GM18868 (cell line): ENCODE results near the gene EFNA2.
"Not testable (repeated sequence)": the region's sequence is repeated elsewhere in the genome, so short reads cannot be mapped to it uniquely, and the experiment has no call there.

Experiments used
- ATAC-seq: cut with Tn5 transposase; IDR thresholded peaks from one replicate; pipeline ENCODE4 v1.9.1; 2021; ENCODE audit warnings: mild to moderate bottlenecking, moderate library complexity; ENCODE audit not compliant: unreplicated experiment

EFNA2 gene

GRCh38 chr19:1295169-1296012, 9.7 kb downstream of the EFNA2 start:
- ATAC-seq, result no peak

- ATAC-seq, result no peak
These were observed 10.4 kb downstream of the EFNA2 start for GRCh38 chr19:1296078-1296477.

- ATAC-seq, result no peak
These were observed 11.1 kb downstream of the EFNA2 start for GRCh38 chr19:1296575-1297271.

DNA sequence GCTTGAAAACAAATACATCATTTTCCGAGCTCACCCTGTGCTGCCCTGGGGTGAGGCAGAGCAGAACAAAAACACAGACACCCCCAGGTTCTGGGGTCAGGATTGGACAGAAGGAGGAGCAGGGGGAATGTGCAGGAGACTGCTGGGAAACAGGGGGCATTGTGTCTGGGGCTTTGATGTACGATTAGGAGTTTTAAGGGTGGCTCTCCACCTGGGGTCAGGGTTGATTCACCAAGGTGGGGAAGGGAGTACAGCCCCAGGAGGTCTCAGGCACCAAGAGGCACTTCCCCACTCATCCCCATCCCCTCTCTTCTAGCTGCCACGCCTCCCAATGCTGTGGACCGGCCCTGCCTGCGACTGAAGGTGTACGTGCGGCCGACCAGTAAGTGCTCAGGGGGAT, 12.6 kb downstream of the EFNA2 start:
- ATAC-seq, result no peak

DNA sequence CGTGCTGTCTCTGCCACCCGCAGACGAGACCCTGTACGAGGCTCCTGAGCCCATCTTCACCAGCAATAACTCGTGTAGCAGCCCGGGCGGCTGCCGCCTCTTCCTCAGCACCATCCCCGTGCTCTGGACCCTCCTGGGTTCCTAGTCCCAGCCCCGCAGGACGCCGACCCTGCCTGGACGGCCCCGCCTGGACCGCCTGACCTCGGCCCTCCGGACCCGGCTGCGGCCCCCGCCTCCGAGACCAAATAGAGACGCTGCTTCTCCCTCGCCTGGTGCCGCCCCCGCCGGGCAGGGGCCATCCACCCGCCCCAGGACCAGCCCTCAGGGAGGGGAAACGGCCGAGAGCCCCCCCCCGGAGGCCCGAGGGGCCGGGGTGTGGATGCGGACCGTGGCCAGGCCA, 14.1 kb downstream of the EFNA2 start:
- ATAC-seq, result no peak

GRCh38 chr19:1300744-1301490, 15.2 kb downstream of the EFNA2 start:
- no peak for ATAC-seq

DNA sequence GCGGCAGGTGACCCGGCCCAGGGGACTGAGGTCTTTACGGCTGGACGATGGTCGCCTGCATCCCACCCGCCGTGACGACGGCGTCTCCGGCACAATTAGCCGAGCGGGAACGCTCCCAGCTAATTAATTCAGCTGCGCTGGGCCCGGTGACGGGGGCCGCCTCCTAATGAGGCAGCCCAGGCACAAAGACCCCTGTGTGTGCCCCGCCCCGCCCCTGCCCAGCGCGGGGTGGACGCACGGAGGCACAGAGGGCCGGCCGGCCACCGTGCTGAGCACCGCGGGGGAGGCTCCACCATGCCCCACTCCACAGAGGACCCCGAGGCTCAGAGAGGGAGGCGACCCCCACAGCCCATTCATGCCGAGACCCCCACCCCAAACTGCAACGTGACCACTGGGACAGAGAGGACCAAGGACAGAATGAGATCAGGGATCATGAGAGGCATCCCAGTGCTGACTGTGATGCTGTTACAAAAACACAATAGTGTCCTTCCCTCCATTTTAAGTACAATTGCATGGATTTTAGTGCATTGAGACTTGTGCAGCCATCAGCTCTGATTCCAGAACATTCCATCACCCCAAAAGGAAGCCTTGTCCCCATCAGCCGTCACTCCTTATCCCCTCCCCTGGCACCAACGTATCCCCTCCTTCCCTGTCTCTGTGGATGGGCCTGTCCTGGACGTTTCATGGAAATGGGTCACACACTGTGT, 17.0 kb downstream of the EFNA2 start:
- ATAC-seq, result no peak

DNA sequence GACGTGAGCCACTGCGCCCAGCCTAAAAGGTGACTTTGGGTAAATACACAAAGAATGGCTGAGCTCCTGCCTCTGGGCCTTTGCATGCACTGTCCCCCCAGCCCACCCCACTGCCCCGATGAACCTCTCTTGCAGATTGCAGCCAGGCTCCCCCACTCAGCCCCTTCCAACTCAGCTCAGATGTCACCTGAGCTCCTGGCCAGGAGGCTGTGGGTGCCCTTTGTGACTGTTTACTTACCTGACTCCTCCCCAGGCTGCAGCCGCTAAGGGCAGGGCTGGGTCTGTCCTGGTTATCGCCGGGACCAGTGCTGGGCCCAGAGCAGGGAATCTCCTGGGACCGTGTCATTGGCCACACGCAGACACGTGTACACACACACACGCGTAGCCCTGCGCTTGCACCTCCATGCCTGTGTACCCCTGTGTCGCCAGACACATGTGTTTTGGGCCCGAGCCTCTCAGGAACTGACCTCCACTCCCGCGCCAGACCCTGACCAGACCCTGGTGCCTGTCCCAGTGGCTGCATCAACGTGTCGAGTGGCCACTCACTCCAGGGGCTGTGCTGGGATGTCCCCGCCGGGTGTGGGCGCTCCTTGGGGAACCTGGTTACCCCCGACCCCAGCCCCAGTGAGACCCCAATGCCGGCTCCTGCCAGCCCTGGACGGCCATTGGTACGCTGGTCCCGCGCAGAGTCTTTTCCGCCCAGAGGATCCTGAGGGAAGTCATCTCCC, 18.7 kb downstream of the EFNA2 start:
- ATAC-seq, result no peak

DNA sequence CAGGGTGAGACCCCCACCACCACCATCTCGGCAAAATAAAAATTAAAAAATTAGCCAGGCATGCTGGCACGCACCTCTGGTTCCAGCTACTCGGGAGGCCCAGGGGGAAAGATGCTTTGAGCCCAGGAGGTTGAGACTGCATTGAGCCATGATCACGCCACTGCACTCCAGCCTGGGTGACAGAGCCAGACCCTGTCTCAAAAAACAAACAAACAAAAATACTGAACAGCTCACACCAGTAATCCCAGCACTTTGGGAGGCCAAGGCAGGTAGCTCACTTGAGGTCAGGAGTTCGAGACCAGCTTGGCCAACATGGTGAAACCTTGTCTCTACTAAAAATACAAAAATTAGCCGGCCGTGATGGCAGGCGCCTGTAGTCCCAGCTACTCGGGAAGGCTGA, 19.7 kb downstream of the EFNA2 start:
- not testable (repeated sequence) for ATAC-seq

GRCh38 chr19:1307320-1307719, 21.6 kb downstream of the EFNA2 start:
- ATAC-seq, result no peak

- no peak for ATAC-seq
These were observed 22.2 kb downstream of the EFNA2 start for GRCh38 chr19:1307755-1308303.

DNA sequence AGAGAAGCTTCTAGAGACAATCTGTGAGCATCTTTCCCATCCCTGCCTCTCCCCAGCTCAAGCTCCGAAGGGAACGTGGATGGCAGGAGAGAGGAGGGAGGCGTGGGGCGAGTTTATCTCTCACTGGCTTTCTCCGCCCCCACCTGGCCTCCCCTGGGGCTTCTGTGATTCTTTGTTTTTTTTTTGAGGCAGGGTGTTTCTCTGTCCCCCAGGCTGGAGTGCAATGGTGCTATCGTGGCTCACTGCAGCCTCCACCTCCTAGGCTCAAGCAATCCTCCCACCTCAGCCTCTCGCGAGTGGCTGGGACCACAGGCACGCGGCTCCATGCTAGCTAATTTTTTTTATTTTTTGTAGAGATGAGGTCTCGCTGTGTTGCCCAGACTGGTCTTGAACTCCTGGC, 23.0 kb downstream of the EFNA2 start:
- ATAC-seq, result no peak

DNA sequence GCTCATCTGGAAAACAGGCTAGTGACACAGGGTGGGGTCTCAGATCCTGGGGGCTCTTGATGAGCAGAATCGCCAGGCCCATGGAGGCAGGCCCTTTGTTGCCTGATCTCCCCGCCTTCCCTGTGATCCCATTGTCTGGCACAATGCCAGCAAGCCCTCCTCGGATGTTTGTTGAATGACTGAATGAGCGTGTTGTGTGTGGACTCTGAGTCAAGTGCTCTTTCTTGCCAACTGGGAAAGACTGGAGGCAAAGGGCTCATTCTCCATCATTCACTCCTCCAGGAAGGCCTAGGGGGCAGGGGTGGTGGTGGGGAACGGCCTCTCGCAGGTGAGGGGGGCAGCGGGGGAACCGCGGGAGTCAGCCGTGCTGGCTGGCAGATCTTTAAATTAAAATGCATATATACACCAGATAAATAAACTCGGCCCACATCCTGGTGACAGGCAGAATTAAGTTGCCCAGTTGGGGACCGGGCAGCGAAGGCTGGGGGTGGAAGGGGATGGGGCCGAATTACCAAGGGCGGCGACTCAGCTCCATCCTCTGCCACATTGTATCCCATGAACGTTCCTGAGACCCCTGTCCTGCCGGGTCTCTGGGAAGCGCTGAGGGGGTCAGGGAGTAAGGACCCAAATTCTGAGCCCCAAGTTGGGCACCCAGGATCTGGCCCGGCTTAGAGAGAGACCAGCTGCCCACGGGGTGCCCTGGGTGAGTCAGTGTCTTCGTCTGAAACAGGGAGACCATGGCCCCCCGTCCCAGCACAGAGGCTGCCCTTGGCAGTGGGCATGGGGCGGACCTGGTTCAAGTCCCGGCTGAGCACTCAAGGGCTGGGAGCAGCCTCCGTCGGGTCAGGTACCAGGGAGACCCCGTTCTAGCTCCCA, 24.5 kb downstream of the EFNA2 start:
- no peak for ATAC-seq

DNA sequence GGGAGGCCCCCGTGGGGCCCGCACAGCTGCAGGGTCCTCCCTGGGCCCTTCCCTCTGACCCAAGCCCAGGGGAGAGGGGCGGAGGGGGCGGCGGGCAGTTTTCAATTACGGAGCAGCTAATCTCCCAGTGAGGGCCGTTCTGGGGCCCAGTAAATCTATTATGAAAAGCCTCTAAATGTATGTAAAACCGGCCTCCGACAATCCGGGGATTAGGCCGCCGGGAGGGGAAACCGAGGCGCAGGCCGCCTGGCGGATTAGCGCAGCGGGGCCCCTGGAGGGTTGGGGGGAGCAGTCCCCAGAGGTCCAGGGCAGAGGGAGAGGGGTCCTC, 25.1 kb downstream of the EFNA2 start:
- ATAC-seq, result no peak

GRCh38 chr19:1311543-1312091, 25.9 kb downstream of the EFNA2 start:
- no peak for ATAC-seq

DNA sequence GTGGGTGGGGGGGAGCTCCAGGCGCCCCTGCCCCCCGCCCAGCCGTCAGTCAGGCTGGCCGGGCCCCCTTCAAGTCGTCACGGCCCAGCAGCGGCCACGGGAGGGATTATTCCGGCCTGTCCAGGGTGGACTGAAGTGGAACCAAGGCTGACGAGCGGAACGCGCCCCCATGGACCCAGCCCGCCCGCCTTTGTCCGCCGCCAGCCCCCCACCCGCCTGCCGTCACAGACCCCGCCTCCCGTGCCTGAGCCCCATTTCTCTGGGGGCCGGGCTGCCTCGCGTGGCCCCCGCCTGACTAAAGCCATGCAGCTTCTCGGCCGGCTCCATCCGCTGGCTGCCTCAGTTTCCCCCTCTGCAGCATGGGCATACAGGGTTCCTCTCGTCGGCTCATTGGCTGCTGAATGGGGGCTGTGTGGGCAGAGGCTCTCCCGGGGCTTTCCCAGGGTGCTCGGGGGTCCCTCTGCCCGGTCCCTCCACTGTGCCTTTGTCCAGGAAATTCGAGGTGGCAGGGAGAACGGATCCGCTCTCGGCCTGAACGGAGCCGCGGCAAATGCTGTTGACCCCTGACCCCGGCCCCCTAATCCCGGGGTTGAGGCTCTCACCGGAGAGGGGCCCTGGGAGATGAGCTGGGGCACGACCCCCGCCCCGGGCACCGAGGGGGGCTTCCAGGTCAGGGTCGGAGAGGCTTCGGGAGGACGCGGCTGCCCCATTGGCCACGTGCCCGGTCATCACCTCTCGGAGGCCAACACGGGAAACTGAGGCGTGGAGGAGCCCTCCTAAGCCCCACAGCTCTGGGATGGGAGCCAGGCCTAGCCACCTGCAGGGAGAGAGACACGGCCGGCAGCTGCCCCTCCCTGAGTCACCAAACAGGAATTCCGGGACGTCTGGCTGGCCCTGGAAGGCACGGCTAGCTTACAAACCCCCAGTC, 27.4 kb downstream of the EFNA2 start:
- ATAC-seq, result no peak

DNA sequence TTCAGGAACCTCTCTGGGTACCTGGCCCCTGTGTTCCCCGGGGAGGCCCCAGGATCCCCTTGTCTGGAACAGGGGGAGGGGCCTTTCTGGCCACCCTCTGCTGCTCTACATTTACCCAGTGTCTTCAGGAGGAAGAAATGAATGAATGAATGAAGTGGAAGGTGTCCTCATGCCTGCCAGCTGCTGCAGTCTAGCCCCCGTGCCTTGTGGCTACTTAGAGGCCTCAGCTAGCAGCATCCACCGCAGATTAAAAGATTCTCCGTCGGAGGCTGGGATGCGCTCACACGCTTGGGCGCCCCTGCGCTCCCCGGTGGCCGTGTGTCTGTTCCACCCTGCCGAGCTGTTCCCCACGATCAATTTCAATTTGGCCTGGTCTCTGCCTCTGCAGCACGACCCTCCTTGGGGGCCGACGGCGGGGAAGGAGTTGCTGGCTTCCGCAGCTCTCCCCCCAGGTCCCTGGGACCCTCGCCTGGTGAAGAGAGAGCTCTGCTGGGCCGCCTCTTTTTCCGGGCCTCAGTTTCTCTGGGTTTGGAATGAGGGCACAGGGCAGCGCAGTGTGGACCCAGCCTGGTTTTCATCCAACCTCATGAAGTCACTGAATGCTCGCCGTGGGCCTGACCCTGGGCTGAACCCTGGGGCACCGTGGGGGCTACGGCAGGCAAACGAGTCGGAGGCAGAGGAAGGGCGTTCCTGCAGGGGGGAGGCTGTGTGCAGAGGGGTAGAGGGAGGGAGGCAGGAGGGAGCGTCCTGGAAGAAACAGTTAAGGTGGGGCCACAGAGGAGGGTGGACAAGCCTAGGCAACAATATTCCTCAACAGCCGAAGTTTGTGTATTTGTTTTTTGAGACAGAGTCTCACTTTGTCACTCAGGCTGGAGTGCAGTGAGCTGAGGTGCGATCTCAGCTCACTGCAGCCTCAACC, 28.3 kb downstream of the EFNA2 start:
- ATAC-seq, result no peak
